ENCODE results near the gene TEX261.

DNA sequence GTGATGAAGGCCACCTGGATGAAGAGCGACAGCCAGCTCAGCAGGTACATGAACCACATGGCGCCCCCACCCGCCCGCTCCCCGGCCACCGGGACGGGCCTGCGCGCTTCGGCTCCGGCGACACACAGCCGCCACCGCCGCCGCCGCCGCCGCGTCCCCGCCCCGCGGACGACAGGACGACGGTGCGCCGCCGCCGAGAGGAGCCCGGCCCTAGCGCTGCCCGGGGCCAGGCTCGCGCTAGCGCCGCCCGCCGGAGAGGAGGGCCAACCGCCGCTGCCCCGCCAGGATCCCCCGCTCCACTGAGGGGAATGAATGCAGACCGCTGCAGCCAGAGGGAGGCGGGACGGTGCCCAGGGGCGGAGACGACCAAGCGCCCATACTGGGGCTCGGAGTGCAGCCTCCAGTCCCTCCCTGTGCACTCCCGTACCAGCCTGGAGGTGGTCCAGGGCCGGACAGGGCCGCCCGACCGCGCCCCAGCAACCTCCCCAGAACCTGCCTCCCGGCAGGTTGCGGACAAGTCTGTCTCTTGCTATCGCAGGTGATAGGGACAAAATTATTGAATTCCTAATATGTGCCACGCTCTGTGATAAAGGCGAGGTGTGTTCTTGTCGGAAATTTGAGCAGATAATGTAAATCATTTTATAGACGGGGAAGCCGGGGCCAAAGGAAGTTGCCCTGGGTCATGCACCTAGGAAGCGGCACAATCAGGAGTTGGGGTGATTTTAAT, at the start of gene TEX261:
- TF ChIP-seq, protein P1, sequence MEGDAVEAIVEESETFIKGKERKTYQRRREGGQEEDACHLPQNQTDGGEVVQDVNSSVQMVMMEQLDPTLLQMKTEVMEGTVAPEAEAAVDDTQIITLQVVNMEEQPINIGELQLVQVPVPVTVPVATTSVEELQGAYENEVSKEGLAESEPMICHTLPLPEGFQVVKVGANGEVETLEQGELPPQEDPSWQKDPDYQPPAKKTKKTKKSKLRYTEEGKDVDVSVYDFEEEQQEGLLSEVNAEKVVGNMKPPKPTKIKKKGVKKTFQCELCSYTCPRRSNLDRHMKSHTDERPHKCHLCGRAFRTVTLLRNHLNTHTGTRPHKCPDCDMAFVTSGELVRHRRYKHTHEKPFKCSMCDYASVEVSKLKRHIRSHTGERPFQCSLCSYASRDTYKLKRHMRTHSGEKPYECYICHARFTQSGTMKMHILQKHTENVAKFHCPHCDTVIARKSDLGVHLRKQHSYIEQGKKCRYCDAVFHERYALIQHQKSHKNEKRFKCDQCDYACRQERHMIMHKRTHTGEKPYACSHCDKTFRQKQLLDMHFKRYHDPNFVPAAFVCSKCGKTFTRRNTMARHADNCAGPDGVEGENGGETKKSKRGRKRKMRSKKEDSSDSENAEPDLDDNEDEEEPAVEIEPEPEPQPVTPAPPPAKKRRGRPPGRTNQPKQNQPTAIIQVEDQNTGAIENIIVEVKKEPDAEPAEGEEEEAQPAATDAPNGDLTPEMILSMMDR (IDR thresholded peaks at IDR 0.05): peak; percentile 64
- peak; percentile 65 for TF ChIP-seq EZH2 (IDR thresholded peaks at IDR 0.05)

Measured in neural progenitor cell (in vitro differentiated cells).